Measurements from ENCODE around the gene OMA1. TPM values are rescaled to one million over a fixed set of nuclear protein-coding genes. Genes with fewer than 3 reads are reported as not detected.

Gene OMA1
- polyA plus RNA-seq, 3 donors: 11.2 to 24.5 (median 15.3) TPM

GRCh38 chr1:58592522-58593134 is 46.1 kb upstream of the OMA1 start:
- Histone ChIP-seq H2AFZ (ENCODE audit: insufficient read depth, low read depth, low read length, poor library complexity, severe bottlenecking) (no peak overlapping the region), H3K27ac (ENCODE audit: low read depth in 1 of 2, low read length in 2 of 2) (no peak overlapping the region), H3K27me3 (ENCODE audit: control insufficient read depth in 2 of 2, insufficient read depth in 2 of 2, low read length in 2 of 2) (no peaks in the 10 kb centered on the region), H3K9ac (ENCODE audit: insufficient read depth, low read length, poor library complexity, severe bottlenecking) (no peak overlapping the region), H3K4me2 (replicated peaks; ENCODE audit: extremely low read depth, low read length, poor library complexity, severe bottlenecking) (no peak overlapping the region), H4K20me1 (ENCODE audit: insufficient read depth, low read length) (no peaks in the 10 kb centered on the region), H3K4me1 (ENCODE audit: control insufficient read depth in 1 of 2, insufficient read depth in 2 of 2, low read length in 2 of 2) (peaks cover 0 to 2% of the 10 kb centered on the region in 2 donors), H3K9me3 (replicated peaks in 1 of 2; ENCODE audit: control insufficient read depth in 1 of 2, insufficient read depth in 1 of 2, low read length in 2 of 2) (no peaks in the 10 kb centered on the region), H3K79me2 (ENCODE audit: insufficient read depth, low read length) (peaks cover 14% of the 10 kb centered on the region), H3K36me3 (replicated peaks in 1 of 2; ENCODE audit: control insufficient read depth in 1 of 2, insufficient read depth in 2 of 2, low read length in 2 of 2) (no peaks in the 10 kb centered on the region), H3K4me3 (replicated peaks in 1 of 3; ENCODE audit: low read depth in 2 of 3, low read length in 3 of 3) (no peak overlapping the region)
- Mint-ChIP-seq H3K4me1 (peaks cover 3% of the 10 kb centered on the region), H3K4me3 (no peak overlapping the region), H3K27me3 (ENCODE audit: low read depth in 3 of 3) (peaks cover 0 to 6% (median 3%) of the 10 kb centered on the region in 3 donors), H3K9me3 (no peaks in the 10 kb centered on the region), H3K27ac (no peak overlapping the region), H3K36me3 (no peaks in the 10 kb centered on the region)
- 80% methylated on average over 1 of the region's 5 CpGs for WGBS (ENCODE audit: insufficient coverage)
- TF ChIP-seq CTCF (IDR thresholded peaks at IDR 0.05): no peak
- intact Hi-C loops (cut with micrococcal nuclease): no loop called here
- no peak for DNase-seq

- Mint-ChIP-seq H3K36me3 (no peaks in the 10 kb centered on the region), H3K27me3 (ENCODE audit: low read depth in 3 of 3) (peaks cover 0 to 4% (median 0%) of the 10 kb centered on the region in 3 donors), H3K4me1 (no peaks in the 10 kb centered on the region), H3K27ac (no peak overlapping the region), H3K9me3 (no peaks in the 10 kb centered on the region), H3K4me3 (no peak overlapping the region)
- Histone ChIP-seq H2AFZ (ENCODE audit: insufficient read depth, low read depth, low read length, poor library complexity, severe bottlenecking) (no peak overlapping the region), H3K27ac (ENCODE audit: low read depth in 1 of 2, low read length in 2 of 2) (no peak overlapping the region), H4K20me1 (ENCODE audit: insufficient read depth, low read length) (no peaks in the 10 kb centered on the region), H3K27me3 (ENCODE audit: control insufficient read depth in 2 of 2, insufficient read depth in 2 of 2, low read length in 2 of 2) (no peaks in the 10 kb centered on the region), H3K4me3 (replicated peaks in 1 of 3; ENCODE audit: low read depth in 2 of 3, low read length in 3 of 3) (no peak overlapping the region), H3K9me3 (replicated peaks in 1 of 2; ENCODE audit: control insufficient read depth in 1 of 2, insufficient read depth in 1 of 2, low read length in 2 of 2) (no peaks in the 10 kb centered on the region), H3K4me2 (replicated peaks; ENCODE audit: extremely low read depth, low read length, poor library complexity, severe bottlenecking) (no peak overlapping the region), H3K9ac (ENCODE audit: insufficient read depth, low read length, poor library complexity, severe bottlenecking) (no peak overlapping the region), H3K79me2 (ENCODE audit: insufficient read depth, low read length) (peaks cover 18% of the 10 kb centered on the region), H3K36me3 (replicated peaks in 1 of 2; ENCODE audit: control insufficient read depth in 1 of 2, insufficient read depth in 2 of 2, low read length in 2 of 2) (no peaks in the 10 kb centered on the region), H3K4me1 (ENCODE audit: control insufficient read depth in 1 of 2, insufficient read depth in 2 of 2, low read length in 2 of 2) (no peaks in the 10 kb centered on the region)
- TF ChIP-seq CTCF (IDR thresholded peaks at IDR 0.05): no peak
- intact Hi-C loops (cut with micrococcal nuclease): no loop called here
- WGBS (ENCODE audit: insufficient coverage): no CpG with 5 or more reads among the region's 1 CpG
- DNase-seq: no peak
Observed at GRCh38 chr1:58591806-58592205, 45.3 kb upstream of the OMA1 start.
